GM21447 (cell line): ENCODE data around the gene CPLX1.

Source experiments
- ATAC-seq: cut with Tn5 transposase; IDR thresholded peaks from one replicate; pipeline ENCODE4 v1.9.1; 2021; ENCODE audit not compliant: unreplicated experiment

Gene CPLX1

DNA sequence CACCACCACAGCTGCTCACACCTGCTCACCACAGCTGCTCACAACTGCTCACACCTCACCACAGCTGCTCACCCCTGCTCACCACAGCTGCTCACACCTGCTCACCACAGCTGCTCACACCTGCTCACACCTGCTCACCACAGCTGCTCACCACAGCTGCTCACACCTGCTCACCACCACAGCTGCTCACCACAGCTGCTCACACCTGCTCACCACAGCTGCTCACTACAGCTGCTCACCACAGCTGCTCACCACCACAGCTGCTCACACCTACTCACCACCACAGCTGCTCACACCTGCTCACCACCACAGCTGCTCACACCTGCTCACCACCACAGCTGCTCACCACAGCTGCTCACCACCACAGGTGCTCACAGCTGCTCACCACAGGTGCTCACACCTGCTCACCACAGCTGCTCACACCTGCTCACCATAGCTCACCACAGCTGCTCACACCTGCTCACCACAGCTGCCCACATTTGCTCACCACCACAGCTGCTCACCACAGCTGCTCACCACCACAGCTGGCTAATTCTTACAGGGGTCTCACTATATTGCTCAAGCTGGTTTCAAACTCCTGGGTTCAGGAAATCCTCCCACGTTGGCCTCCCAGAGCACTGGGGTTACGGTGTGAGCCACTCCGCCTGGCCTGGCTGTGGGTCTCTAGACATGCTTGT lies 30.4 kb upstream of the CPLX1 start:
- no peak for ATAC-seq

- ATAC-seq, result no peak
Measured at GRCh38 chr4:855880-856224, 29.9 kb upstream of the CPLX1 start.

- ATAC-seq, result no peak
Measured at GRCh38 chr4:854356-854755, 28.4 kb upstream of the CPLX1 start.

DNA sequence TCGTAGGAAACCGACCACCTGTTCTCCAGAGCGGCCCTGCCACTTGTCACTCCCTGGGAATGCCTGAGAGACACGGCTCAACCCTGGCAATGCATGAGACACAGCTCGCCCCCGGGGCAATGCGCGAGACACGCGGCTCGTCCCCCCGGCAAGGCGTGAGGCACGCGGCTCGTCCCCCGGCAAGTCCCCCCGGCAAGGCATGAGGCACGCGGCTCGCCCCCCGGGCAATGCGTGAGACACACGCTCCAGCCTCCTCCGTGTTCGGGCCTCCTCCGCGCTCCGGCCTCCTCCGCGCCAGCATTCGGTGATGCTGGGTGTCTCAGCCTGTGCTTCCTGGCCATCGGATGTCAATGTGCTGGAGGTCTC lies 27.5 kb upstream of the CPLX1 start:
- ATAC-seq, result no peak

DNA sequence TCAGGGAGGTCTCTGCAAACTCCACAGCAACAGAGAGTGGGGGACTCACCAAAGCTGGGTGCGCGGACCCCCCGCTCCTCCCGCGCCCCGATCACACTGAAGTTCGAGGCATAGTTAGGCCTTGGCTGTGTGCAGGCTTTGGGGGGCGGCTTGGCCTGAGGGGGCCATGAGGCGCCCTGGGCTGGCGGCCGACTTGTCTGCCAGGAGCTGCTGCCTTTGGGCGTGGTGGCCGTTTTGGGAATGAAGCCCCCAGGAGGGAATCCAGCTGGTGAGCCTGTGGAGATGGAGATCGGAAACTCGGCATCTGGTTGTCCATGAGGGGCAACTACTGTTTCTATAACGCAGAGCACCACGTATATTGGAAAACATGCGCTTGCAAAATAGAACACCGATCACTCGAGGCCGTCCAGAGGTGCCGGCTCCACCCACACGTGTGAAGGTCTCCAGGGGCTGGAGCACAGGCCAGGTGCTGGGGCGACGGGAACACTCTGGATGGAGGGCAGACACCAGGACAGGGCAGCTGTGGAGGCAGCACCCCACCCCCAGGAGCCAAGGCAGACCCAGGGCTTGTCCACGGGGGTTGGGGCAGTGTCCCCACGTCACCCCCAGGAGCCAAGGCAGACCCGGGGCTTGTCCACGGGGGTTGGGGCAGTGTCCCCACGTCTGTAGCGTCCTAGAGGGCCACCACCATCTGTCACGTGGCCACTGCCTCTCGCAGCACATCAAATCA lies 25.9 kb upstream of the CPLX1 start:
- no peak for ATAC-seq

- ATAC-seq, result no peak
Measured at GRCh38 chr4:850323-850945, 24.5 kb upstream of the CPLX1 start.

- no peak for ATAC-seq
Measured at GRCh38 chr4:849478-850175, 23.7 kb upstream of the CPLX1 start.

DNA sequence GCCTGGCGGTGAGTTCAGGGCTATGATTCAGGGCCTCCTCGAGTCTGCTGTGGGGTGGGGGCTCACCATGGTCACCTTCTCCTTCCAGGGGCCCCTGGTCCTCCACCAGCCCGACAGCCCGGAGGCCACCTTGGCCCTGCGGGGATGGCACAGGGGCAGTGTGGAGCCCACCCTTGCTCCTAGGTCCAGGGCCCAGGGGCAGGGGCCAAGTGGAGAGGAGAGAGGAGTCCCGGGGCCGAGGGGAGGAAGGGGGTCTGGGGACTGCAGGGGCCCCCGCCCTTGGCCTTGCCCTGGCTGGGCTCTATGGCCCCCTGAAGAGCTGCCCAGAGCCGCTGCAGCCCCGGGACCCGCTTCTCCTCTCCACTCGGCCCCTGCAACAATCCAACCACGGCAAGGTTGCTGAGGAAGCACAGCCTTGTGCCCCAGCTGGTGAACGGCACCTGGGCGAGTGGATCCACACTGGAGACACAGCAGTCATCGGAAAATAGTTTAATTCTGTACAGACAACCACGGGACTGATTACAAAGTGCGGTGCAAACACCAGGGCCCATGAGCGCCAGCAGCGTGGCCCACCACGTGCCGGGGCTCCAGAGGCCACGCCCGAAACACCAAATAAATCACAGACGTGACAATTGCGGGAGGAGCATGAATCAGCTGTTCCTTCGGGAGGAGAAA lies 23.0 kb upstream of the CPLX1 start:
- ATAC-seq, result no peak

DNA sequence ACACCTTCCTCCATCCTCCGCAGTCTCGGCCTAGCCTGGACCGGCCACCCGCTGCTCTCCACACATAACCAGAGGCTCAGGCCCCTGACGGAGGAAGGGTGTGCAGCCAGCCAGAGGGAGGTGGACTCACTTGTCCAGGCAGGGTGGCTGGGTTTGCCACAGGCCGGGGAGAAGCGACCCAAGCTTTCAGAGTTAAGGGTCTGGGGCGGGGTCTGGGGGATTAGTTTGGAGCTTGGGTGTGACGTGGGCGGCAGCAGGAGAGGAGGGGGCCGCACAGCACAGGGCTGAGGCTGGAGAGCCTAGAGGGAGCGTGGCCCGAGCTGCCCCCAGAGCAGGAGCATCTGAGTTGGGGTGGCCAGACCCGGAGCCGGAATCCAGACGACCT lies 22.4 kb upstream of the CPLX1 start:
- no peak for ATAC-seq

DNA sequence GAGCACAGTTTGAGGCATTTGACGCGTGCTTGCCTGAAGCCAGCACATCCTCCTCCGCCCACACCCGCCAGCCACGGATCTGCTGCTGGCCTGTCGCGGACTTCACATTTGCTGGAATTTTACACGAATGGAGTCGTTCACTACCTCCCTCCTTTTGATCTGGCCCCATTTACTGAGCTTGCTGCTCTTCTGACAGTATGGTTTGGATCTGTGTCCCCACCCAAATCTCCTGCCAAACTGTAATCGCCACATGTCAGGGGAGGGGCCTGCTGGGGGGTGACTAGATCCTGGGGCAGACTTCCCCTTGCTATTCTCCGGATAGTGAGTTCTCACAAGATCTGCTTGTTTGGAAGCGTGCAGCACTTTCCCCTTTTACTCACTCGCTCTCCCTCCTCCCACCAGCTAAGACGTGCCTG lies 19.9 kb upstream of the CPLX1 start:
- ATAC-seq, result no peak

DNA sequence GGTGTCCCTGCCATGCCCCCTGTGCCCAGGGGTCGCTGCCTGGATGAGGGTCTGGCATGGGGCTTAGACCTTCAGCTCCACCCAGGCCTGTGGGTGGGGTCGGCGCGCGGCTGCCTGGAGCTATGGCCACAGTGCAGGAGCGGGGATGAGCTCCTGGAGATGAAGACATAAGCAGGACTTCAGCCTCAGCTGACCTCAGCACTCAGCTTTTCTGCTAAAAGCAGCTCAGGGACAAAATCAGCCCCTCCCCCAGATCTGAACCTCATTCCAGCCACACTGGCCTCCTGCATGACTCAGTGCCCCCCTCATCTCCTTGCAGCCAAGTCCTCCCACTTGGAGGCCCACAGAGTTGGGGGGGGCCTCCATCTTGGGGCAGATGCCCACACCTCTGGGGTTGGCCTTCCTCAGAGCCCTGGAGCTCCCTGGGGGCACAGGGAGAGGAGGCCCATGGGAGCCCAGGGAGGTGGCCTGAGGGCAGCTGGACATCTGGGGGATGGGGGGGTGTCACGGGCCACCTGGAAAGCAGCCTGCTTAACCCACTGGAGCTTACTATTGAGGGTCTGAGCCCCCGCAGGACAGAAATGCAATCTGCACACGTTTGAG lies 19.4 kb upstream of the CPLX1 start:
- no peak for ATAC-seq

DNA sequence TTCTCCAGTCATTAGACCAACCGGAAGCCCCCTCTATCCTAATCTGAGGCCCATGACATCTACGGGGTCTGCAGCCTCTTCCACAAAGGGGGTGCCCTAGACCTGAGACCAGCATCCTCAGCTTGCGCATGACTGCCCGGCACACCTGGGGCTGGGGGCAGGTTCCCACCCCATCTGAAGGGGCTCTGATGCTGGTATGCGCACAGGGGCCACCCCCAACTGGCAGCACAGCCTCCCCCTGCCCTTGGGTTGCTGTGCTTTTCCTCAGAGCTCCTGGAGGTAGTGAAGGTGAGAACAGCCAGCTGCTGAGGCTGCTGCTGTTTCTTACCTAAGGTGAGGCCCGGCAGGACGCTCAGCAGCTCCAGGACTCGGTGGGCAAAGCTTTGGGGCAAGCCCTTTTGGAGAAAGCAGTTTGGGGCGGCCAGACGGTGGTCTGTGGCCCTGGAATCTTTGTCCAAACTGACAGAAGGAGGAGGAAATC lies 18.9 kb upstream of the CPLX1 start:
- no peak for ATAC-seq

DNA sequence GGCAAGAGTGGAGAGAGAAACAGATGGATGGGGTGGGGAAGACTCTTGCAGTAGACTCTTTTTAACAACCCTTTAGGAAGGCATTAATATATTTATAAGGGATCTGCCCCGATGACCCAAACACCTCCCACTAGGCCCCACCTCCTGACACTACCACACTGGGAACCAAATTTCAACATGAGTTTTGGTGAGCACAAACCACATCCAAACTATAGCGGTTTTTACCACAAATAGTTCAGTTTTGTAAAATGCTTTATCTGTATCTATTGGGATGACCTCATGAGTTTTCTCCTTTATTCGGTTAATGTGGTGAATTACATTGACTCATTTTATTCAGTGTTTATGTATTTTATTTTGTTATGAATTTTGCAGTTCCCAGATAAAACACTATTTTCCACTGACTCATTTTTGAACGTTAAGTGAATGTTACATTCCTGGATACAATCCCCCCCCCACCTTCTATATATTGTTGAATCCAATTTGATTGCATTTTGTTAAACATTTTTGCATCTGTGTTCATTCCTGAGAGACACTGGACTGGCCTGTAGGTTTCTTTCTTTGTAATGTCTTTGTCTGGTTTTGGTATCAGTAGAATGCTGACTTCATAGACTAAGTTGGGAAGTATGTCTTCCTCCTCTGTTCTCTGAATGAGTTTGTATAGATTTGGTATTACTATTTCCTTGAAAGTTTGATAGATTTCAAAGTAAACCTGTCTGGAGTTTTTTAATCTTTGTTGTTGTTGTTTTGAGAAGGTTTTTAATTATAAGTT lies 13.9 kb upstream of the CPLX1 start:
- no peak for ATAC-seq

DNA sequence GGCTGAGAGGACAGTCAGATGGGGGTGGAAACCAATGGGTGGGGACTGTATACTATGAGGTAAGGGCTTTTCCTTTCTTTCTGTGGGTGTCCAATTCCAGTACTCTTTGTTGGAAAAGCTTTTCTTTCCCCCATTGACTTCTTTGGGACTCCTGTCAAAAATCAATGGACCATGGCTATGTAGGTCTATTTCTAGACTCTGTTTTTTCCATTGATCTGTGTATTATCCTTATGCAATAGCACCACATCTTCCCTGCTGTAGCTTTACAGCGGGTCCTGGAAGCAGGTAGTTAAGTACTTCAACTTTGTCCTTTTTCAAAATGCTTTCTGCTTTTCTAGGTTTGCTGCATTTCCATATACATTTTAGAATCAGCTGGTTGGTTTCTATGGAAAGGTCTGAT lies 11.8 kb upstream of the CPLX1 start:
- ATAC-seq, result no peak

DNA sequence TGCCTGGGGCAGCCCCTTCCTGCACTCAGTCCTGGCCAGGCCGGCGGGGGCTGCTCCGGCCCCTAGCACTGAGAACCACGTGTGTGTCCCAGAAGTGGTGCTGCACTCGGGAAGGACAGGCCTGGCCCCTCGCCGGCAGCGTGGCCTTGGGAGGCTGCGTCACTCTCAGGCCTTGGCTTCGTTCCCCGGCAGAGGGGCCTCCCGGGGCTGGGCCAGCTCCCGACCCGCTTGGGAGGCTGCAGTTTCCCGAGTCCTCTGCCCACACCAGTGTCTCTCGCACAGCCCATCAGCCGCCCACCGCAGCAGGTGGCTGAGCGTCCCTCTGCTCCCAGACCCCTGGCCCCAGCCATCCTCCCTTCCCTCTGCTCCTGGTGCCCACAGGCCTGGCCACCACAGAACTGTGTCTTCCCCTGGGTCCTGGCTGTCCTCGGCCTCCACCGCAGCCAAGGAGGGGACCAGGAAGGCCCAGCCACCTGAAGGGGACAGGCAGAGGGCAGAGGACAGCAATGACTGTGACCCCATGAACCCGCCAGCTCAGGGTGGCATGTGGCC lies 10.9 kb upstream of the CPLX1 start:
- ATAC-seq, result no peak

- no peak for ATAC-seq
Measured at GRCh38 chr4:836003-836511, 10.1 kb upstream of the CPLX1 start.

- no peak for ATAC-seq
Measured at GRCh38 chr4:835148-836002, 9.4 kb upstream of the CPLX1 start.

DNA sequence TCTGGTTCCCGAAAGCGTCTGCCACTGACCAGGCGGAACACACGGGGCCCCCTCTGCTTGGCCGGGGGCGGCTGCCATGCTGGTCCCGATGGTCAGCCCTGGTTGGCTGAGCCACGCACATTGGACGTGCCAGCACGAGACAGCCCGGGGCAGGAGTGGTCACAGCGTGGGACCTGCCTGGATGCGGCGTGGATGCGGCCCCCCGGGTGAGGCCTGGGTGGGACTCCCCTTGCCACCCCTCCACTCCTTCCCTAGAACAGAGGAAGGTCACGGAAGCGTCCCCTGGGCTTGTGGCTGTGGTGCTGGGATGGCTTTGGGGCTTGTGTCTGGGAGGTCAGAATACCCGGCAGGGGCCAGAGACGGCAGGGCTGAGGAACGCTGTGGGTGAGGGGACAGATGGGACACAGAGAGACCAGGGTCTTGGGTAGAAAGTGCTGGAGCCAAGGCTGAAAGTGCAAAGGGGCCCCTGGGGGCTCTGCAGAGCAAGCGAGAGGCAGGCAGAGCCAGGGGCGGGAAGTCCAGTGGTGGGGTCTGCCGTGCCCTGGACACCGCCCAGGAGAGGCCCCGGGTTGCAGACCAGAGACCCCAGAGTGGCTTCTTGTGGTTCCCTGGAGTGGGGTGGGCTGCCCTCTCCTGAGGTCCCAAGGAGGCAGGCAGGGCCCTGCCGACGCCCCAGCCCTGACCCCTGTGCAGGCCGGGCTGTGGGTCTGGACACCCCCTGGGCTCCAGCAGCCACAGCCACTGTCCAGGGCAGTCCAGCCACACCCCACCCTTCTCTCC lies 8.6 kb upstream of the CPLX1 start:
- ATAC-seq, result no peak
